HG02870 (cell line): Measurements from ENCODE around the gene MAGI2.
A peak's percentile ranks its signal among the peaks of the same experiment; 100 is the strongest.

Experiments used
- ATAC-seq: cut with Tn5 transposase; IDR thresholded peaks from one replicate; pipeline ENCODE4 v1.9.1; 2021; ENCODE audit warnings: mild to moderate bottlenecking, moderate library complexity; ENCODE audit not compliant: unreplicated experiment

Gene MAGI2

GRCh38 chr7:78842068-78842467 lies 611.4 kb downstream of the MAGI2 start:
- no peak for ATAC-seq

GRCh38 chr7:78835897-78836296 lies 617.6 kb downstream of the MAGI2 start:
- no peak for ATAC-seq

DNA sequence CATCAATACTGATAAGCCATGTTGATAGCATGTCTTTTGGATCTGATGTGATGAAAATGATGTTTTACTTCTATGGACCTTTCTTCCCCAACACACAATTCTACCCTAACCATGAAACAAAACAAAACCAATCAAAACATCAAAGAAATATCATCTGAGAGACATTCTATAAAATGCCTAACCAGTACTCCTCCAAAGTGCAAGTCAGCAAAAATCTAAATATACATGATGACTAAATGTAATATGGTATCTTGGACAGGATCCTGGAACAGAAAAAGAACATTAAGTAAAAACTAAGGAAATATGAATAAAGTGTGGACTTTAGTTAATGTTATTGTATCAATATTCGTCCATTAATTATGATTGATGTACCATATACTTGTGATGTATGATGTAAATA lies 625.1 kb downstream of the MAGI2 start:
- ATAC-seq, result no peak

GRCh38 chr7:78803501-78804127 lies 649.9 kb downstream of the MAGI2 start:
- ATAC-seq, result no peak

DNA sequence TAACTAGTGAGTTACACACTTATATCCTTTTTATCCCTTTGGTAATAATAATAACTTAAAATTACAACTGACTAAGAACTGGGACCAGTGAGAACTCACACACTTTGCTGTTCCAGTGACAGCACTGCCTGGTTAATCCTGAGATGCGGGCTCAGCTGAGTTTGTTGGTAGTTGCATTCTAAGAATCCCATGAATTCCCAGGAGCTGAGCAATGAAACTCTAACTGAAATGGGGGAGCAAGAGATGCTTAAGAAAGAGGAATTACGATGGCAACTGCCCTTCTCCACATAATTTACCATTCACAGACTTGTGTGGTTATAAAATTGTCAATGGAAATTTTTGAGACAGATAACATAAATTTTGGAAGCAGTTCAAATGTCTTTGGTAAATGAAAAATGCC lies 659.4 kb downstream of the MAGI2 start:
- no peak for ATAC-seq

DNA sequence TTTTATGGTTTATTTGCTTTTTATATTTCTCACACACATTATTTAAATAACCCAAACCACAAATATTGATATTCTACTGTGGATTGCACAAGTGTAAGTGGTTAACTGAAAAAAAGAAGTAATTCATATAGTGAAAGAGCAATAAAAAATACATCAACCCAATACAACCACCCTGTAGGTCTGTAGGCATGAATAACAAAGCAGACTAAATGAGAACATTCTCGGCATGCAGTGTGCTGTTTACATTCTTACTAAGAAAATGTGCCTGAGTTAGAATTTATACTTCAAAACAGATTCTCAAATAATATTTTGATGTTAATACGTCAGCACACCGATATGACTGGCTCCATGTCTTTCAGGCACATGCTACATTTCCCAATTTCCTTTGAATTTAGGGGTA lies 660.8 kb downstream of the MAGI2 start:
- ATAC-seq, result no peak

- ATAC-seq, result no peak
These were observed 661.5 kb downstream of the MAGI2 start for GRCh38 chr7:78792006-78792405.

GRCh38 chr7:78788464-78788863 lies 665.0 kb downstream of the MAGI2 start:
- no peak for ATAC-seq

DNA sequence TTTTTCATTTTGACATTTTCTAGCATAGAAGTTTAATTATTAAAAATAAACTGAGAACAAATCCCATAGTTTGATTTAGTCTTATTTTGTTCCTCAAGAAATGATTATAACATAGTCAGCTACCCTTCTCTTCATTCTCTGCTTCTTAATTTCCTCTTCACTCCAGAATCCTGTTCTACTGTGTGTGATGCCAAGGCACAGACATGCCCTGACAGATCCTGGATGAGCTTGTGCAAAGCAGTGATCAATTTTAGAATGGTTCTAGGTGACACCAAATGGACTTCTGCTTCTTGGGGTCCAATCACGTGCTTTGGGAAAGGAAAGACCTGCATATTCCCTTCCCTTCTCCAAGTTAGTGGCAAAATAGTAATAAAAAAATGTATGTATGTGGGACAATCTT lies 665.6 kb downstream of the MAGI2 start:
- ATAC-seq, result no peak

- ATAC-seq, result no peak
These were observed 667.4 kb downstream of the MAGI2 start for GRCh38 chr7:78786055-78786454.

DNA sequence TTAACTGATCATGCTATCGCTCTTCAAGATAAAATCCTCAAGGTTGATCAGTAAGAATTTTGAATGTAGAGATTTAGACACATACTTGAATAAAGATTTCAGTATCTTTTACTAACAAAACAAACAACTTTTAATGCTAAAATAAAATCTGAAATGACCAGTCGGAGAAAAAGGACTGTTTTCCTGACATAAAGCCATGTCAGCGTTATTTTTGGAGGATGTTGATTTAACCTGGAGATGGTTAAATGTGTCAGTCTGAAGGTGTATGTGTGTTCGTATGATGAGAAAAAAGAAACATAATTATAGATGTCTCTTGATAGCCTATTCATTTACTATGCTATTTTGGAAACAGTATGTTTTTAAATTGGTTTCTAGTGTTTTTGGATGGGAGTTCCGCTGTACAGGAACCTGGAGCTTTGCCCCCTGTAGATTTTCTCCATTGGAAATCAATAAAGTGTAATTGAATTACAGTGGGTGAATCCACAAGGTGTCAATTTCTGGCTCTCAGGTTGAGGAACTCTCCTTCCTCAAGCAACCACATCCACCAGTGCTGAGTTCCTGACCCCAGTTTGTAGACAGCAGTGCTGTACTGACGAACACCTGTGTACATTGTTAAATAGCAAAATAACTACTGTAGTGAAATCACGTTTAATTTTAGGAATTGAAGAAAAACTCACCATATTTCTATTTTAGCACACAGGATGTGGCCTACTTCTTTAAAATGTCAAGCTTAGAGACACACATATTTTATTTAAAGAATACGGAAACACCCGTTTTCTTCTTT lies 670.1 kb downstream of the MAGI2 start:
- peak; percentile 51 for ATAC-seq

GRCh38 chr7:78780560-78780959 lies 672.9 kb downstream of the MAGI2 start:
- ATAC-seq, result peak; percentile 62

GRCh38 chr7:78779788-78780187 lies 673.7 kb downstream of the MAGI2 start:
- no peak for ATAC-seq

DNA sequence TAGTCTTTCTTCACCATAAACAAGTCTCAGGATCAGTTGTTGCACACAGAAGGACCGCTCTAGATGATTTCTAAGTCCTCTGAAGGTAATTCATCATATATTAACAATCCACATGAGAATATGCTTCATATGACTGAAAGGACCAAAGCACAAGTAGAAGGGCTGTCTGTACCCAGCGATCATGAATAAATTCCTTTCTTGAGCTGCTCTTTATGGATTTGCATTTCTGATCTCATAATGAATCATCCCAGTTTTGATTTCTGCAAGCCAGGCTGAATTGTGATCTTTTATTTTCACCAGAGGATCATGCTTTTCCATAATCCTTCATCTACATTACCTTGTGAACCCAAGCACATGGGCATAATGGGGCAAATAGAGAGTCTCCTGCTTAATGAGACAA lies 675.6 kb downstream of the MAGI2 start:
- no peak for ATAC-seq

GRCh38 chr7:78770422-78771410 lies 682.8 kb downstream of the MAGI2 start:
- peak; percentile 55 for ATAC-seq

DNA sequence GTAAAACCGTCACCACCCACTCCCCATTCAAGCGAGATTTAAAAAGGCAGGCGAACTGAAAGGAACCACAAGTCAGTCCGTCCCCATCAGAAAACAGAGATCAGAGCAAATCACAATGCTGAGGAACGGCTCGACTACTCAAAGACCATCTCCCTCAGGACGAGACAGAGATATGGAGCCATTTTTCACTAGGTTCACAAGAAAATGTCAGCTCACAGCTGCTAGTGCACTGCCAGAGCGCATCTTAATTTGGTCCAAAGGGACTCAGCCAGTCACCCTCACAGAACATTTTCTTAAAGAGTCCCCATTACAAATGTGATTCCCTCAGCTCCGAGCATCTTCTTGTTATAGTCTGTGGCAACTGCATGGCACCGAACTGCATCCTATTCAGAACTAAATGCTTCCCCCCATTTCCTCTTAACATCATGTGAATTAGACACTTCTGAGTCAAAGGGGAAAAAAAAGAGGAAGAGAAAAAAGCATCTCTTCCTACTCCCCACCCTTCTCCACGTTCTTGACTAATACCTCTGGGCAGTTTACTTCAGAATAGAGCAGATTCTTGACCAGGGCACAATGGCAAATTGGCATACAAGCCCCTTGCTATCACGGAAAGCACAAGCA lies 683.9 kb downstream of the MAGI2 start:
- ATAC-seq, result peak; percentile 85

GRCh38 chr7:78768859-78769258 lies 684.6 kb downstream of the MAGI2 start:
- ATAC-seq, result no peak

- ATAC-seq, result no peak
These were observed 687.3 kb downstream of the MAGI2 start for GRCh38 chr7:78765943-78766729.

DNA sequence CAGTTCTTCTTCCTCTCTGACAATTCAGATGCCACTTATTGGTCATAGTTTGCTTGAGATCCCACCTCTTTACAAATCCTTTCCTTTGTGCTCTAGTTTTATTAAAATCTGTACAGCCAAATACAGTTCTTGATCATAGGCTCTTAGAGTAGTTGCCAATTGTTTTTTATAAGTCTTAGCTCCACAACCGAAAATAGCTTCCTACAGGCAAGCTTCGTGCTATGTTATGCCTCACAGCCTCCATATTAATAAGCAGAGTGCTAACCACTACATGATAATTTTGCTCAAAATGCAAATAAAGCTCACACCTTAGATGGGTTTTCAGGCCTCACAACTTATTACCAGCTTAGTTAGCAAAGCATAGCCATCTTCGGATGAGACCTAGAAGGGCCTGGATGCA lies 688.9 kb downstream of the MAGI2 start:
- no peak for ATAC-seq

DNA sequence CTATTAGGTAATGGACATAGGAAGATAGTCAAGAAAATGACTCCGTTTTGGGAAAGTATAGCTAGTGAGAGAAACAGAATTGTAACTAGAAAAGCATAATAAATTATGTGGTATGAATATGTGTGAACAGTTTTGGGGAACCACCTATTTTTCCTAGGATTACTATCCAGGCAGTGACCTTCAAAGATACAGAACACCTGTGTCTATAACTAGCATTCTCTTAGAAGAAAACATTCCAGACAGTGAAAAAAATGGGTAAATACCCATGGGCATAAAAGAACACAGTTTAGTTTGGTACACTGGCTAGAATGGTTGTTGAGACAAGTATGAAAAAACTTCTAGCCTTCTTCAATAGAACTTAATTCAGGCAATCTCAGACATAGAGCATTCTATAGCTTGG lies 690.8 kb downstream of the MAGI2 start:
- no peak for ATAC-seq
